NT2/D1 (cell line): ENCODE measurements around the gene C15orf39.

Experiments
- SUZ12 ChIP-seq: IDR thresholded peaks from 2 replicates; pipeline ENCODE4 v1.6.1; 2011; ENCODE audit not compliant: insufficient read length, insufficient read depth; ENCODE audit errors: extremely low read depth
- ZNF274 ChIP-seq: IDR thresholded peaks from 2 replicates; pipeline ENCODE4 v1.6.1; 2011; ENCODE audit warnings: mild to moderate bottlenecking, low read depth, low read length

DNA sequence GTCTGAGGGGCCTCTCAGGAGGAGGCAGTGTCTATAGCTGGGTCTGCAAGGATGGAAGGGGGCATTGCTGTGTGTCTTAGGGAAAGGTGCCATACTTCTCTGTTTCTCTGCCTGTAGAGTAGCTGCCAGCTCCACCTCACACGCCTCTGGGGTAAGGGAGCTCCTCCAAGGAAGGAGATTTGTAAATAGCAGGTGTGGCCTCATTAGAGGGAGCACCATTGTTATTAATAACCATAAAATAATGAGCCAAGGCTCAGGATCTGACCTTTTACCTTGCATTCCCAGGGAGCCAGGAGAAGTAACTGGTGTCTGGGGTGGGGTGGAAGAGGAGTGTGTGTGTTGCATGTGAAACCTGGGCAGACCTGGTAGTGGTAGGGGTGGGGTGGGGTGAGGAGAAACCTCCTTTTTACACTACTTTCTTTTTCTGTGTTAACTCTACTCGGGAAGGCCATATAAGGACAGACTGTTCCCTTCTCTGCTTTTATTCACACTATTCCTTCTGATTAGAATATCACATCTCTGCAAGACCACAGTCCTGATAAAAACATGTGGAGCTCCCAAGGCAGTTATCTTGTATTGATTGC is 2.2 kb upstream of the C15orf39 start:
- TF ChIP-seq SUZ12 (no peak), ZNF274 (no peak)
